Breast epithelium (tissue), 4 donors: Measurements from ENCODE around the gene KCNG2. TPM values are rescaled to one million over a fixed set of nuclear protein-coding genes. Genes with fewer than 3 reads are reported as not detected.

ENCODE experiments used
- DNase-seq, 2 donors: peaks; one replicate each; pipeline ENCODE4 v3.0.0-alpha.2; 2019; ENCODE audit warnings: low spot score in 2 of 2
- H3K27ac ChIP-seq, 2 donors: fragments of 200-600 bp; sonication (generic) in 1 of 2; one replicate each; pipeline ENCODE4 v1.5.1; 2016 to 2019; ENCODE audit warnings: mild to moderate bottlenecking in 1 of 2
- H3K27me3 ChIP-seq, 2 donors: fragments of 200-600 bp; sonication (generic) in 1 of 2; one replicate each; pipeline versions ENCODE4 v1.5.1 to v1.6.0; 2017 to 2019; ENCODE audit warnings: control low read depth in 1 of 2, mild to moderate bottlenecking in 1 of 2
- H3K36me3 ChIP-seq: fragments of 200-600 bp; one replicate; pipeline ENCODE4 v1.5.1; 2019
- H3K4me1 ChIP-seq, 2 donors: fragments of 200-600 bp; sonication (generic); one replicate each; pipeline ENCODE4 v1.5.1; 2016 to 2019; ENCODE audit warnings: control low read depth in 1 of 2
- H3K4me3 ChIP-seq, 3 donors: fragments of 200-600 bp; sonication (generic); 1 replicate in 2 of 3; 2 replicates in 1 of 3; pipeline ENCODE4 v1.5.1; 2016 to 2019; ENCODE audit warnings: mild to moderate bottlenecking in 3 of 3, moderate library complexity in 2 of 3
- H3K9me3 ChIP-seq, 2 donors: fragments of 200-600 bp; sonication (generic) in 1 of 2; one replicate each; pipeline ENCODE4 v1.5.1; 2016 to 2019; ENCODE audit warnings: control low read depth in 1 of 2
- POLR2A ChIP-seq: fragments of 450-650 bp; IDR thresholded peaks from one replicate; pipeline ENCODE4 v1.6.1; 2016; ENCODE audit warnings: antibody characterized with exemption, mild to moderate bottlenecking, moderate library complexity
- POLR2AphosphoS5 ChIP-seq, 3 donors: sonication (generic); formaldehyde crosslinking; IDR thresholded peaks; one replicate each; pipeline ENCODE4 v1.6.1; 2017; ENCODE audit warnings: antibody characterized with exemption in 3 of 3
- intact Hi-C: fragments of 100-400 bp; cut with DNase I; formaldehyde crosslinking; loops from one replicate; pipeline ENCODE4 v1.15.1; 2023; ENCODE audit warnings: low total_unique reads
- total RNA-seq, 3 donors: library from RNA; depleted of rRNA; stranded (reverse); fragments of >200 nt; gene quantifications; one replicate each; pipeline ENCODE4 v1.1.0, GENCODE V29; 2016
- TF ChIP-seq, protein P1 (sequence below), 3 donors: fragments of 450-650 bp; IDR thresholded peaks; one replicate each; pipeline ENCODE4 v1.5.1; 2016 to 2017; ENCODE audit warnings: antibody characterized with exemption in 3 of 3, mild to moderate bottlenecking in 3 of 3, moderate library complexity in 3 of 3

KCNG2 gene
- total RNA-seq, 3 donors from 2014 or later = 0.32 to 1.6 (median 0.66) TPM

DNA sequence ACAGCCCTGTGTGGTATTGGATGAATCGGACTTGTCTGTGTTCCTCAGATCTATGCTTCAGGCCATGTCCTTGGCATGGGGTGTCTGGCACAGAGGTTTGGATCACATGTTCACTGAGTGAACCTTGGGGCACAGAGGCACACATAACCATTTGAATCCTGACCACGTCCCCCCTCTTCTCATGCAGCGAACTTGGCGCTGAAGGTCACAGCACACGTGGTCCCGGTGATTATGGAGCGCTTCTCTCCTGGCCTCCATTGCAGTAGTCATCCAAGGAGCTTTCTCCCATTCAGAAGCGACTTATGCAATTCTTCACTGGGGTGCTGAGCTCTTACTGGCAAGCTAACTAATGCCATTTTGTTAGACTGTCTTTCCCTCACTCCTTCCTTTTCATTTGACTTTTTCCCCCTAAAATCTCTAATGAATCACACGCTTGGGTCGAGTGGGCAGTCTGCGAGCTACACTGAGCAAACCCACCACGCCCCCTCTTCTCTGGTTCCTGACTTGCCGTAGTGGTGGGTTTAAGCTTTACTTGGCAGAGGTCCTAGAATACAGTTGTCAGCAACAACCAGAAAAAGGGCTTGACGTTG lies 59.4 kb downstream of the KCNG2 start:
- Histone ChIP-seq H3K27me3 (no peaks in the 10 kb centered on the region), H3K27ac (peak overlapping the region; percentile 37 to 43), H3K4me1 (no peaks in the 10 kb centered on the region), H3K9me3 (peaks cover 6 to 10% of the 10 kb centered on the region in 2 donors), H3K4me3 (peak overlapping the region in 1 of 3 donors; percentile 49), H3K36me3 (no peaks in the 10 kb centered on the region)
- TF ChIP-seq POLR2A = no peak
- TF ChIP-seq POLR2AphosphoS5 (IDR thresholded peaks at IDR 0.05) = no peak
- TF ChIP-seq, protein P1, sequence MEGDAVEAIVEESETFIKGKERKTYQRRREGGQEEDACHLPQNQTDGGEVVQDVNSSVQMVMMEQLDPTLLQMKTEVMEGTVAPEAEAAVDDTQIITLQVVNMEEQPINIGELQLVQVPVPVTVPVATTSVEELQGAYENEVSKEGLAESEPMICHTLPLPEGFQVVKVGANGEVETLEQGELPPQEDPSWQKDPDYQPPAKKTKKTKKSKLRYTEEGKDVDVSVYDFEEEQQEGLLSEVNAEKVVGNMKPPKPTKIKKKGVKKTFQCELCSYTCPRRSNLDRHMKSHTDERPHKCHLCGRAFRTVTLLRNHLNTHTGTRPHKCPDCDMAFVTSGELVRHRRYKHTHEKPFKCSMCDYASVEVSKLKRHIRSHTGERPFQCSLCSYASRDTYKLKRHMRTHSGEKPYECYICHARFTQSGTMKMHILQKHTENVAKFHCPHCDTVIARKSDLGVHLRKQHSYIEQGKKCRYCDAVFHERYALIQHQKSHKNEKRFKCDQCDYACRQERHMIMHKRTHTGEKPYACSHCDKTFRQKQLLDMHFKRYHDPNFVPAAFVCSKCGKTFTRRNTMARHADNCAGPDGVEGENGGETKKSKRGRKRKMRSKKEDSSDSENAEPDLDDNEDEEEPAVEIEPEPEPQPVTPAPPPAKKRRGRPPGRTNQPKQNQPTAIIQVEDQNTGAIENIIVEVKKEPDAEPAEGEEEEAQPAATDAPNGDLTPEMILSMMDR (IDR thresholded peaks at IDR 0.05) = no peak
- intact Hi-C loops = no loop called here
- DNase-seq = peak in 1 of 2 donors; percentile 85

DNA sequence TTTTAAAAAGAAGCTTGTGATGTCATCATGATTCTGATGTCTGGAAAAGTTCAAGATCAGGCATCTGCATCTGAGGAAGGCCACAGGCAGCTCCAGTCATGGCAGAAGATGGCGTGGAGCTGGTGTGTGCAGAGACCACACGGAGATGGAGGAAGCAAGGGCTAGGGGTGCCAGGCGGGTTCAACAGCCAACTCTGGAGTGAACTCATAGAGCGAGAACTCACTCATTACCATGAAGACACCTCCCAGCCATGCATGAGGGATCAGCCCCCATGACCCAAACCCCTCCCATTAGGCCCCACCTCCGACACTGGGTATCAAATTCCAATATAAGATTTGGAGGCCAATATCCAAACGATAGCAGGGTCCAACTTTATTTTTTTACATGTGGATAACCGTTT lies 61.6 kb downstream of the KCNG2 start:
- intact Hi-C loops = no loop called here
- H3K4me3 ChIP-seq = no peak overlapping the region
- H3K36me3 ChIP-seq = no peaks in the 10 kb centered on the region
- peaks cover 0 to 5% of the 10 kb centered on the region in 2 donors for H3K27me3 ChIP-seq
- no peak overlapping the region for H3K27ac ChIP-seq
- H3K4me1 ChIP-seq = no peaks in the 10 kb centered on the region
- TF ChIP-seq POLR2A = no peak
- TF ChIP-seq, protein P1 (IDR thresholded peaks at IDR 0.05) = no peak
- TF ChIP-seq POLR2AphosphoS5 (IDR thresholded peaks at IDR 0.05) = no peak
- H3K9me3 ChIP-seq = peaks cover 8 to 12% of the 10 kb centered on the region in 2 donors
- peak in 1 of 2 donors; percentile 11 for DNase-seq

DNA sequence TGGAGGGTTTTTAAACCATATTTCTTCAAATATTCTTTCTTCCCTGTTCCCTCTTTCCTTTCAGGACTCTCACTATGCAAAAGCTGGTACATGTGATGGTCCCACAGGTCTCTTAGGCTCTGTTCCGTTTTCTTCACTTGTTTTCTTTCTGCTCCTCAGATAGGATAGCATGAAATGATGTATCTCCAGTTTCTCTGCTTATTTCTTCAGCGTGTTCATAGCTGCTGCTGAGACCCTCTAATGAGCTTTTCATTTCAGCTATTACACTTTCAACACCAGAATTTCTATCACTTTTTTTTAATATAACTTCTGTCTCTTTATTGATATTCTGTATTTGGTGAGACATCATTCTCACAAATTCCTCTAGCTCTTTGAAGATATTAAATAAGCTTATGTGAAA lies 63.9 kb downstream of the KCNG2 start:
- no peaks in the 10 kb centered on the region for H3K36me3 ChIP-seq
- H3K9me3 ChIP-seq = peaks cover 8 to 12% of the 10 kb centered on the region in 2 donors
- DNase-seq = no peak
- H3K27ac ChIP-seq = no peak overlapping the region
- TF ChIP-seq POLR2AphosphoS5 (IDR thresholded peaks at IDR 0.05) (no peak), POLR2A (no peak)
- TF ChIP-seq, protein P1 (IDR thresholded peaks at IDR 0.05) = no peak
- no peaks in the 10 kb centered on the region for H3K4me1 ChIP-seq
- H3K27me3 ChIP-seq = peaks cover 0 to 5% of the 10 kb centered on the region in 2 donors
- intact Hi-C loops = no loop called here
- H3K4me3 ChIP-seq = no peak overlapping the region

DNA sequence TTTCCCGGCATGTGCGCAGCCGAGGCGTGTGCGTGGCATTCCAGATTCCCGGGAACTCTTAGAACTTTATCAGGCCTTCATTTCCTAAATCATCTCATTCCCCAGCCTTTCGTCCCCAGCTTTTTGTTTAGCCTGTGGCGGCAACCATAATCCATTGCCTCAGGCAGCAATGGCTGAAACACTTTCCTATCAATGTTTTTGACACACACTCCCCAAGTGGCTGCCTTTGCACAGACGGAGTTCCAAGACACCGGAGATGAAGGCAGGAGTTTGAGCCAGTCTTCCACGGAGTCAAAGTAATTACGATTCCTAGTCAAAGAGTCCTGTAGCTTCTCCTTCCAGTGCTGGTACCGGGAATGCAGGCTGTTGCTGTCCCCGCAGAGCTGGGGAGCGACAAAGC lies 64.8 kb downstream of the KCNG2 start:
- TF ChIP-seq, protein P1 (IDR thresholded peaks at IDR 0.05) = no peak
- TF ChIP-seq POLR2A (no peak), POLR2AphosphoS5 (IDR thresholded peaks at IDR 0.05) (no peak)
- Histone ChIP-seq H3K36me3 (no peaks in the 10 kb centered on the region), H3K4me3 (no peak overlapping the region), H3K4me1 (no peaks in the 10 kb centered on the region), H3K27me3 (peaks cover 0 to 5% of the 10 kb centered on the region in 2 donors), H3K9me3 (peaks cover 10 to 12% of the 10 kb centered on the region in 2 donors), H3K27ac (no peak overlapping the region)
- intact Hi-C loops = no loop called here
- peak in 1 of 2 donors; percentile 3 for DNase-seq

DNA sequence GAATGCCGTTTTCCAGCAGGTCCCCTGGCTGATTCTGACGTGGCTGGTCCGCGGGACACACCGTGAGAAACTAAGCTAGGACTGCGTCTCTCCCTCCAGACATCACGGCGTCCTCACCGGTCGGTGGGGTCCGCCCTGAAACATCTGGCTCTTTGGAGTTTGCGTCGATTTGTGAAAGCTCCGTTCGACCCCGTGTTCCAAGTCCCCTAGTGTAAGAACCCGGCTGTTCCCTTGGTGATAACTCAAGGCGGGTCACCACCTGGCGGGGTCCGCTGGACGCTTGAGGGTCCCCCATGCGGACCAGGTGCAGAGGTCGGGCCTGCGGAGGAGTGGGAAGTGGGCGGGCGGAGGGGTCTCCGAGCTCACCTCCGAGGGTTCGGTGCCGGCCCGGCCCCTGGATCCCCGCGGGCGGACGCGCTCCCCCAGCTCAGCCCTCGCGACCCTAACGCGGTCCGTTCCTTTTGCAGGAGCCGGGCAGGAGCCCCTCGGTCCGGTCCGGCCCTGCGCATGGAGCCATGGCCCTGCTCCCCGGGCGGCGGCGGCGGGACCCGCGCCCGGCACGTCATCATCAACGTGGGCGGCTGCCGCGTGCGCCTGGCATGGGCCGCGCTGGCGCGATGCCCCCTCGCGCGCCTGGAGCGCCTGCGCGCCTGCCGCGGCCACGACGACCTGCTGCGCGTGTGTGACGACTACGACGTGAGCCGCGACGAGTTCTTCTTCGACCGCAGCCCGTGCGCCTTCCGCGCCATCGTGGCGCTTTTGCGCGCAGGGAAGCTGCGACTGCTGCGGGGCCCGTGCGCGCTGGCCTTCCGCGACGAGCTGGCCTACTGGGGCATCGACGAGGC lies 65.6 kb downstream of the KCNG2 start:
- Histone ChIP-seq H3K27ac (no peak overlapping the region), H3K9me3 (peaks cover 12% of the 10 kb centered on the region in 2 donors), H3K4me1 (no peaks in the 10 kb centered on the region), H3K27me3 (peaks cover 0 to 5% of the 10 kb centered on the region in 2 donors), H3K4me3 (no peak overlapping the region), H3K36me3 (no peaks in the 10 kb centered on the region)
- peak in 1 of 2 donors; percentile 13 for DNase-seq
- intact Hi-C loops = no loop called here
- no peak for TF ChIP-seq POLR2A
